Fibroblast of lung (primary cell): ENCODE data around the gene MAGI2. TPM values are rescaled to one million over a fixed set of nuclear protein-coding genes. Genes with fewer than 3 reads are reported as not detected.

Experiments
- DNase-seq, 2 donors: peaks; one replicate each; pipeline versions ENCODE4 v3.0.0 to v3.0.0-alpha.2; 2010; ENCODE audit warnings: low read depth in 2 of 2
- H2AFZ ChIP-seq: 2 replicates; pipeline ENCODE4 v1.5.1; 2012; ENCODE audit warnings: low read length, control low read depth, inconsistent platforms
- H3K27ac ChIP-seq: 2 replicates; pipeline ENCODE4 v1.5.1; 2011; ENCODE audit warnings: low read length, control low read depth; ENCODE audit not compliant: insufficient read depth
- H3K27me3 ChIP-seq: 2 replicates; pipeline ENCODE4 v1.5.1; 2011; ENCODE audit warnings: mild to moderate bottlenecking, low read length; ENCODE audit not compliant: control insufficient read depth, insufficient read depth
- H3K36me3 ChIP-seq: 2 replicates; pipeline ENCODE4 v1.5.1; 2011; ENCODE audit warnings: low read length; ENCODE audit not compliant: control insufficient read depth, insufficient read depth
- H3K4me1 ChIP-seq: 2 replicates; pipeline ENCODE4 v1.5.1; 2011; ENCODE audit warnings: low read length; ENCODE audit not compliant: control insufficient read depth, insufficient read depth; ENCODE audit errors: extremely low read depth
- H3K4me2 ChIP-seq: 2 replicates; pipeline ENCODE4 v1.5.1; 2011; ENCODE audit warnings: low read length, control low read depth; ENCODE audit not compliant: insufficient read depth; ENCODE audit errors: extremely low read depth
- H3K4me3 ChIP-seq, 4 experiments: fragments of 200-600 bp in 1 of 4; sonication (generic) in 1 of 4; replicated peaks in 1 of 4; 2 replicates each; pipeline ENCODE4 v1.5.1; 2011 to 2016; ENCODE audit warnings: low read length in 4 of 4, low read depth in 3 of 4, mild to moderate bottlenecking in 3 of 4, control low read depth in 2 of 4, inconsistent platforms in 1 of 4, mixed read lengths in 1 of 4; ENCODE audit not compliant: insufficient read depth in 1 of 4; ENCODE audit errors: control extremely low read depth in 1 of 4
- H3K79me2 ChIP-seq: 2 replicates; pipeline ENCODE4 v1.5.1; 2012; ENCODE audit warnings: mild to moderate bottlenecking, low read length, inconsistent platforms; ENCODE audit not compliant: control insufficient read depth, insufficient read depth
- H3K9ac ChIP-seq: 2 replicates; pipeline ENCODE4 v1.5.1; 2011; ENCODE audit warnings: mild to moderate bottlenecking, low read length, control low read depth; ENCODE audit not compliant: insufficient read depth
- H3K9me3 ChIP-seq: 2 replicates; pipeline ENCODE4 v1.5.1; 2012; ENCODE audit warnings: low read depth, low read length; ENCODE audit not compliant: control insufficient read depth, insufficient read depth
- H4K20me1 ChIP-seq: 2 replicates; pipeline ENCODE4 v1.5.1; 2011; ENCODE audit warnings: low read length; ENCODE audit not compliant: control insufficient read depth, insufficient read depth; ENCODE audit errors: extremely low read depth
- EZH2 ChIP-seq: IDR thresholded peaks from 2 replicates; pipeline ENCODE4 v1.5.1; 2012; ENCODE audit warnings: low read length, control low read depth, mild to moderate bottlenecking; ENCODE audit errors: missing control alignments
- polyA plus RNA-seq, 2 donors: library from polyadenylated mRNA; depleted of rRNA in 1 of 2; stranded (reverse) in 1 of 2; unstranded in 1 of 2; fragments of >200 nt; gene quantifications; 2 replicates each; pipeline ENCODE4 v1.2.1, GENCODE V29; 2011 to 2012; ENCODE audit warnings: missing spikeins in 1 of 2
- total RNA-seq: library from RNA; depleted of rRNA; stranded (reverse); fragments of >200 nt; gene quantifications from 2 replicates; pipeline ENCODE4 v1.2.1, GENCODE V29; 2014
- TF ChIP-seq, protein P1 (sequence below), 2 donors: IDR thresholded peaks in 1 of 2; conservative IDR thresholded peaks in 1 of 2; 1 replicate in 1 of 2; 2 replicates in 1 of 2; pipeline ENCODE4 v1.5.1; 2011 to 2012; ENCODE audit warnings: low read length in 2 of 2, control low read depth in 1 of 2, inconsistent platforms in 1 of 2, low read depth in 1 of 2, mild to moderate bottlenecking in 1 of 2

MAGI2 gene
- total and polyA plus RNA-seq, 2 donors (not counting 1 experiment from before 2014, with no cell fraction given) = 1.8 to 17.0 TPM

DNA sequence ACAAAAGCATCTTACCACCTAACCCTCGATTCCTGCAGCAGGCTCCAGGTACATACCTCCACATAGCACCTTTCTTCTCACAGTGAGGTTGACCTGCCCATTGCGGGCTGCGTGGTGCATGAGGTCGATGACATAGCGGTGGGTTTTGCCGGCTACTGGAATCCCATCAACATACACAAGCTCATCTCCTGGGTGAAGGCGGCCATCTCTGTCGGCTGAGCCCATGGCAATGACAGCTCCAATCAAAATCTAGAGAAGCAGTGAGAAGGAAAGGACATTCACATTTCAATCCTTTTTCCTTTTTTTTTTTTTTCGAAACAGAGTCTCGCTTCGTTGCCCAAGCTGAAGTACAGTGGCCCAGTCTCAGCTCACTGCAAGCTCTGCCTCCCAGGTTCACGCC, 1285.6 kb downstream of the MAGI2 start:
- no peaks in the 10 kb centered on the region for H3K27me3 ChIP-seq

DNA sequence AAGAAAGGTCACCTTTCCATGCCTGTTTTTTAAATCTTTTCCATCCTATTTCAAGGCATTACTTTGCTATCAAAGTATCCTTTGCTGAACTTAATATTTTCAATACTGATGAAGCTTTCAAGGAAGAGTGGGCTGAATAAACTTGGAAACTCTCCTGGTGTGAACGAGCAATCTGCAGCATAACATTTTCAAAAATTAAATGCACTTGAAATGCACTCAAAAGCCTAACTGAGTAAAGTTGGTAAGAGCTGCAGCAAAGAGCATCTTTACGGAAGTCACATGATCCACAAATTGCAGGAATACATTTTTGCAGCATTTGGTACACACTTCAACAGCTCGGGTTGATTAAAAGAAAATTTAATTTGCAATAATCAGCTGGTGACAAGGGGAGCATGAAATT, 1287.6 kb downstream of the MAGI2 start:
- no peak for DNase-seq
- Histone ChIP-seq H3K4me3 (no peak overlapping the region), H3K9ac (no peak overlapping the region), H3K27ac (no peak overlapping the region), H3K4me1 (no peaks in the 10 kb centered on the region), H3K27me3 (no peaks in the 10 kb centered on the region), H3K79me2 (no peaks in the 10 kb centered on the region), H3K9me3 (no peaks in the 10 kb centered on the region), H4K20me1 (no peaks in the 10 kb centered on the region), H2AFZ (no peak overlapping the region), H3K36me3 (no peaks in the 10 kb centered on the region), H3K4me2 (no peak overlapping the region)
- no peak for TF ChIP-seq EZH2
- TF ChIP-seq, protein P1, sequence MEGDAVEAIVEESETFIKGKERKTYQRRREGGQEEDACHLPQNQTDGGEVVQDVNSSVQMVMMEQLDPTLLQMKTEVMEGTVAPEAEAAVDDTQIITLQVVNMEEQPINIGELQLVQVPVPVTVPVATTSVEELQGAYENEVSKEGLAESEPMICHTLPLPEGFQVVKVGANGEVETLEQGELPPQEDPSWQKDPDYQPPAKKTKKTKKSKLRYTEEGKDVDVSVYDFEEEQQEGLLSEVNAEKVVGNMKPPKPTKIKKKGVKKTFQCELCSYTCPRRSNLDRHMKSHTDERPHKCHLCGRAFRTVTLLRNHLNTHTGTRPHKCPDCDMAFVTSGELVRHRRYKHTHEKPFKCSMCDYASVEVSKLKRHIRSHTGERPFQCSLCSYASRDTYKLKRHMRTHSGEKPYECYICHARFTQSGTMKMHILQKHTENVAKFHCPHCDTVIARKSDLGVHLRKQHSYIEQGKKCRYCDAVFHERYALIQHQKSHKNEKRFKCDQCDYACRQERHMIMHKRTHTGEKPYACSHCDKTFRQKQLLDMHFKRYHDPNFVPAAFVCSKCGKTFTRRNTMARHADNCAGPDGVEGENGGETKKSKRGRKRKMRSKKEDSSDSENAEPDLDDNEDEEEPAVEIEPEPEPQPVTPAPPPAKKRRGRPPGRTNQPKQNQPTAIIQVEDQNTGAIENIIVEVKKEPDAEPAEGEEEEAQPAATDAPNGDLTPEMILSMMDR (conservative IDR thresholded peaks at IDR 0.05 in 1 of 2, IDR thresholded peaks at IDR 0.05 in 1 of 2; ENCODE audit: low read depth in 1 of 2, low read length in 2 of 2) = no peak

More for the DNA sequence above, 1285.6 kb downstream of the MAGI2 start:
- Histone ChIP-seq H3K4me3 (no peak overlapping the region), H2AFZ (no peak overlapping the region), H4K20me1 (no peaks in the 10 kb centered on the region), H3K9ac (no peak overlapping the region), H3K36me3 (no peaks in the 10 kb centered on the region), H3K79me2 (no peaks in the 10 kb centered on the region), H3K4me1 (no peaks in the 10 kb centered on the region), H3K9me3 (no peaks in the 10 kb centered on the region), H3K4me2 (no peak overlapping the region), H3K27ac (no peak overlapping the region)
- DNase-seq = no peak
- TF ChIP-seq, protein P1 (conservative IDR thresholded peaks at IDR 0.05 in 1 of 2, IDR thresholded peaks at IDR 0.05 in 1 of 2; ENCODE audit: low read depth in 1 of 2, low read length in 2 of 2) = no peak
- no peak for TF ChIP-seq EZH2

DNA sequence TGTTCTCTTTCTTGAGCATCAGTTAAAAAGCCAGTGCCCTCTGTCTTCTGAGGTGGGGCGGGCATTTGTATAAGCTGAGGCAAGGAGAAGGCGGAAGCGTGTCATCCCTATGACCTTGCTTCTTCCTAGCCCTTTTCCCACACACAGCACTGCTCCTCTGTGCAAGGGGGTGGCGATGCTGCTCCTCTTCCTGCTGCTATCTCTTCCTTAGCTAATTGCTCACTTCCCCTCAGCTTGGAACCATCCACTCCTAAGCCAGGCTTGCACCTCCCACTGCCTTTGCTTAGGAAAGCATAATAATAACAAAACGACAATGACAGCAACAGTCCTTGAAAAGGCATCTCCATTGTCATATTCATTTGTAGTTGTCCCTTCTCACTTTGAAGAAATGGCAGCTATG, 1288.0 kb downstream of the MAGI2 start:
- H3K4me1 ChIP-seq = no peaks in the 10 kb centered on the region
- no peaks in the 10 kb centered on the region for H3K79me2 ChIP-seq
- H3K9me3 ChIP-seq = no peaks in the 10 kb centered on the region
- no peak overlapping the region for H2AFZ ChIP-seq
- no peak for DNase-seq
- H3K4me3 ChIP-seq = no peak overlapping the region
- no peaks in the 10 kb centered on the region for H4K20me1 ChIP-seq
- no peak overlapping the region for H3K4me2 ChIP-seq
- no peaks in the 10 kb centered on the region for H3K27me3 ChIP-seq
- TF ChIP-seq, protein P1 (conservative IDR thresholded peaks at IDR 0.05 in 1 of 2, IDR thresholded peaks at IDR 0.05 in 1 of 2; ENCODE audit: low read depth in 1 of 2, low read length in 2 of 2) = no peak
- TF ChIP-seq EZH2 = no peak
- H3K9ac ChIP-seq = no peak overlapping the region
- no peaks in the 10 kb centered on the region for H3K36me3 ChIP-seq
- H3K27ac ChIP-seq = no peak overlapping the region
